Loucy (cell line): ENCODE measurements around the gene TMEM60.
A peak's percentile ranks its signal among the peaks of the same experiment; 100 is the strongest.

ENCODE experiments used
- H2AFZ ChIP-seq: fragments of 200-600 bp; sonication (generic); 2 replicates; pipeline ENCODE4 v1.6.0; 2016; ENCODE audit warnings: antibody characterized with exemption, mild to moderate bottlenecking, low read length, moderate library complexity
- H3F3A ChIP-seq: fragments of 200-600 bp; 2 replicates; pipeline ENCODE4 v1.6.0; 2016; ENCODE audit warnings: antibody characterized with exemption, low read depth, mild to moderate bottlenecking
- H3K27me3 ChIP-seq: fragments of 200-600 bp; sonication (generic); 2 replicates; pipeline ENCODE4 v1.6.1; 2014; ENCODE audit warnings: low read length, mild to moderate bottlenecking; ENCODE audit not compliant: insufficient read depth, poor library complexity, severe bottlenecking
- H3K36me3 ChIP-seq: fragments of 200-600 bp; sonication (generic); 2 replicates; pipeline ENCODE4 v1.6.1; 2016; ENCODE audit warnings: low read length; ENCODE audit not compliant: insufficient read depth
- H3K4me1 ChIP-seq: fragments of 200-600 bp; sonication (generic); 2 replicates; pipeline ENCODE4 v1.5.1; 2014; ENCODE audit warnings: low read length, mild to moderate bottlenecking; ENCODE audit not compliant: insufficient read depth, poor library complexity, severe bottlenecking
- H3K4me2 ChIP-seq: fragments of 200-600 bp; sonication (generic); 2 replicates; pipeline ENCODE4 v1.6.0; 2014; ENCODE audit warnings: antibody characterized with exemption, low read length, low read depth, mild to moderate bottlenecking; ENCODE audit not compliant: poor library complexity, severe bottlenecking
- H3K4me3 ChIP-seq: fragments of 200-600 bp; sonication (generic); 2 replicates; pipeline ENCODE4 v1.5.1; 2014; ENCODE audit warnings: low read length, mild to moderate bottlenecking, mixed read lengths; ENCODE audit not compliant: poor library complexity, severe bottlenecking
- H3K79me2 ChIP-seq: fragments of 200-600 bp; sonication (generic); 2 replicates; pipeline ENCODE4 v1.6.1; 2014; ENCODE audit warnings: low read length; ENCODE audit not compliant: insufficient read depth
- H3K9ac ChIP-seq: fragments of 200-600 bp; sonication (generic); 2 replicates; pipeline ENCODE4 v1.6.0; 2014; ENCODE audit warnings: mild to moderate bottlenecking, low read depth, low read length, moderate library complexity; ENCODE audit not compliant: poor library complexity, severe bottlenecking
- H3K9me2 ChIP-seq: fragments of 200-600 bp; sonication (generic); replicated peaks from 2 replicates; pipeline ENCODE4 v1.6.1; 2016; ENCODE audit warnings: low read depth, low read length, mixed read lengths
- H3K9me3 ChIP-seq: fragments of 200-600 bp; sonication (generic); 2 replicates; pipeline ENCODE4 v1.6.1; 2014; ENCODE audit warnings: mild to moderate bottlenecking, antibody characterized with exemption, low read length, low read depth; ENCODE audit not compliant: insufficient read depth
- H4K20me1 ChIP-seq: fragments of 200-600 bp; sonication (generic); 2 replicates; pipeline ENCODE4 v1.6.0; 2014; ENCODE audit warnings: antibody characterized with exemption, low read length, mild to moderate bottlenecking; ENCODE audit not compliant: insufficient read depth, poor library complexity, severe bottlenecking
- CTCF ChIP-seq: fragments of 200-600 bp; sonication (generic); conservative IDR thresholded peaks from 2 replicates; pipeline ENCODE4 v1.5.1; 2014; ENCODE audit warnings: mild to moderate bottlenecking, antibody characterized with exemption, low read length
- EZH2phosphoT487 ChIP-seq: fragments of 200-600 bp; IDR thresholded peaks from 2 replicates; pipeline ENCODE4 v1.6.1; 2018; ENCODE audit warnings: antibody characterized with exemption, mild to moderate bottlenecking, moderate library complexity, borderline replicate concordance

The TMEM60 gene

GRCh38 chr7:77831481-77831880, 33.2 kb upstream of the TMEM60 start:
- H3K9me2 ChIP-seq: no peaks in the 10 kb centered on the region
- peaks cover 60% of the 10 kb centered on the region for H3K79me2 ChIP-seq
- no peaks in the 10 kb centered on the region for H3K27me3 ChIP-seq
- peaks cover 4% of the 10 kb centered on the region for H4K20me1 ChIP-seq
- no peak overlapping the region for H3K9ac ChIP-seq
- TF ChIP-seq EZH2phosphoT487: no peak
- TF ChIP-seq CTCF: no peak
- H3K9me3 ChIP-seq: no peaks in the 10 kb centered on the region
- H3K36me3 ChIP-seq: no peaks in the 10 kb centered on the region
- no peak overlapping the region for H3K4me2 ChIP-seq
- H3K4me3 ChIP-seq: no peak overlapping the region
- peaks cover 29% of the 10 kb centered on the region for H3K4me1 ChIP-seq
- H3F3A ChIP-seq: no peaks in the 10 kb centered on the region
- H2AFZ ChIP-seq: no peak overlapping the region

GRCh38 chr7:77830649-77831355, 32.6 kb upstream of the TMEM60 start:
- H3K79me2 ChIP-seq: peaks cover 55% of the 10 kb centered on the region
- H4K20me1 ChIP-seq: peaks cover 4% of the 10 kb centered on the region
- no peaks in the 10 kb centered on the region for H3K36me3 ChIP-seq
- no peaks in the 10 kb centered on the region for H3K27me3 ChIP-seq
- H2AFZ ChIP-seq: no peak overlapping the region
- no peaks in the 10 kb centered on the region for H3K9me2 ChIP-seq
- no peak overlapping the region for H3K9ac ChIP-seq
- peaks cover 29% of the 10 kb centered on the region for H3K4me1 ChIP-seq
- no peak for TF ChIP-seq EZH2phosphoT487
- TF ChIP-seq CTCF: no peak
- H3F3A ChIP-seq: no peaks in the 10 kb centered on the region
- H3K4me2 ChIP-seq: no peak overlapping the region
- peaks cover 3% of the 10 kb centered on the region; the same call in 1 of the 2 replicates for H3K9me3 ChIP-seq
- no peak overlapping the region for H3K4me3 ChIP-seq

- no peaks in the 10 kb centered on the region for H3K27me3 ChIP-seq
- no peaks in the 10 kb centered on the region for H3F3A ChIP-seq
- TF ChIP-seq CTCF: no peak
- no peak for TF ChIP-seq EZH2phosphoT487
- no peaks in the 10 kb centered on the region for H3K9me2 ChIP-seq
- no peak overlapping the region for H3K4me3 ChIP-seq
- H2AFZ ChIP-seq: no peak overlapping the region
- peaks cover 19% of the 10 kb centered on the region for H3K4me1 ChIP-seq
- H3K9me3 ChIP-seq: peaks cover 4% of the 10 kb centered on the region; the same call in 1 of the 2 replicates
- no peaks in the 10 kb centered on the region for H3K36me3 ChIP-seq
- peaks cover 4% of the 10 kb centered on the region for H4K20me1 ChIP-seq
- H3K4me2 ChIP-seq: peak overlapping the region; percentile 27
- no peak overlapping the region for H3K9ac ChIP-seq
- H3K79me2 ChIP-seq: peaks cover 60% of the 10 kb centered on the region
Measured at GRCh38 chr7:77827999-77828398, 29.8 kb upstream of the TMEM60 start.
